ENCODE measurements around the gene ST8SIA3. TPM values are rescaled to one million over a fixed set of nuclear protein-coding genes. Genes with fewer than 3 reads are reported as not detected.

The ST8SIA3 gene, protein sequence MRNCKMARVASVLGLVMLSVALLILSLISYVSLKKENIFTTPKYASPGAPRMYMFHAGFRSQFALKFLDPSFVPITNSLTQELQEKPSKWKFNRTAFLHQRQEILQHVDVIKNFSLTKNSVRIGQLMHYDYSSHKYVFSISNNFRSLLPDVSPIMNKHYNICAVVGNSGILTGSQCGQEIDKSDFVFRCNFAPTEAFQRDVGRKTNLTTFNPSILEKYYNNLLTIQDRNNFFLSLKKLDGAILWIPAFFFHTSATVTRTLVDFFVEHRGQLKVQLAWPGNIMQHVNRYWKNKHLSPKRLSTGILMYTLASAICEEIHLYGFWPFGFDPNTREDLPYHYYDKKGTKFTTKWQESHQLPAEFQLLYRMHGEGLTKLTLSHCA
- not detected in 2 replicates for total RNA-seq

DNA sequence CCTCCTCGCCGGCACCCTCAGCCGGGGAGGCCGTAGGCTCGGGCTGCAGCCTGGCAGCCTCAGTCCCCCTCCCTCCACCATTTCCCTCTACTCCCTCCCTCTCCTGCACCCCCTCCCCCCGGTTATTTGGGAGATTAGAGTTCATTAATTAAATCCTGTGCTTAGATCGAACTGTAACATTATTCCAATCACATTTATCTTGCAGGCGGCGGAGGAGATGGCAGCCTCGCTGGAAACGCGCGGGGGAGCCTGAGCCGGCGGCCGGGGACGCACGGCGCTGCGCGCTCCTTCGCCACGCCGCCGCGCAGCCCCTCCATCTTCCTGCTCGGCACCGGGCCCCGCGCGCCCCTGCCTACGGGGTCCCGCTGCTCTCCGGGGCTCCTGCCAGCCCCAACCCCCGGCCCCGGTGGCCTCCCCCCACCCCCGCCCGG is at the start of gene ST8SIA3:
ST8SIA3 (plus strand) TSS at position 287 of the 431 bp plus-strand sequence. CDS start 290 bp downstream, outside the sequence.

Other genes with a start within 250 kb of the ST8SIA3 start
- gene BOD1L2, start 205.5 kb upstream of the ST8SIA3 start, total RNA-seq, result under 0.01 TPM in 1 of 2 replicates, not detected in the other
- under 0.01 TPM in 1 of 2 replicates, not detected in the other for gene ONECUT2, start 82.8 kb downstream of the ST8SIA3 start, total RNA-seq
- 44.3 and 70.6 TPM in 2 replicates for gene FECH, start 234.1 kb downstream of the ST8SIA3 start, total RNA-seq